GM13977 (cell line): ENCODE measurements around the gene ERN1.
A peak's percentile ranks its signal among the peaks of the same experiment; 100 is the strongest.

Experiments
- DNase-seq: peaks from one replicate; pipeline ENCODE4 v3.0.0; 2012; ENCODE audit warnings: low spot score
- CTCF ChIP-seq: IDR thresholded peaks from 2 replicates; pipeline ENCODE4 v1.5.1; 2012; ENCODE audit warnings: mild to moderate bottlenecking, control low read depth; ENCODE audit not compliant: insufficient read depth; ENCODE audit errors: extremely low read depth, missing control alignments
- in situ Hi-C: fragments of 300-500 bp; cut with MboI; formaldehyde crosslinking; loops from one replicate; pipeline ENCODE4 v1.12.0; 2022; ENCODE audit warnings: low sequenced_read_pairs, low pct_unique_long_range_greater_than_20kb, mixed read lengths, inconsistent platforms; ENCODE audit not compliant: unreplicated experiment

ERN1 gene

GRCh38 chr17:64095144-64095882 lies 34.6 kb downstream of the ERN1 start:
- no peak for DNase-seq
- no peak for TF ChIP-seq CTCF
- in situ Hi-C loops = no loop called here

GRCh38 chr17:64094412-64094811 lies 35.5 kb downstream of the ERN1 start:
- no peak for TF ChIP-seq CTCF
- in situ Hi-C loops = no loop called here
- DNase-seq = no peak

GRCh38 chr17:64092952-64093451 lies 36.9 kb downstream of the ERN1 start:
- in situ Hi-C loops = no loop called here
- no peak for TF ChIP-seq CTCF
- no peak for DNase-seq

GRCh38 chr17:64092113-64092512 lies 37.8 kb downstream of the ERN1 start:
- DNase-seq = no peak
- in situ Hi-C loops = no loop called here
- TF ChIP-seq CTCF = no peak

GRCh38 chr17:64091571-64091970 lies 38.4 kb downstream of the ERN1 start:
- DNase-seq = no peak
- no peak for TF ChIP-seq CTCF
- in situ Hi-C loops = no loop called here

GRCh38 chr17:64091116-64091515 lies 38.8 kb downstream of the ERN1 start:
- in situ Hi-C loops = no loop called here
- TF ChIP-seq CTCF = no peak
- DNase-seq = peak; percentile 50
